Stimulated activated CD4-positive, alpha-beta T cell treated with anti-CD3 and anti-CD28 coated beads, Interleukin-2, amount 100 ng/mL, for 4 hours (primary cell): Measurements from ENCODE around the gene DCD.
"Not testable (repeated sequence)": the region's sequence is repeated elsewhere in the genome, so short reads cannot be mapped to it uniquely, and the experiment has no call there.

Experiments
- DNase-seq: peaks from one replicate; pipeline ENCODE4 v3.0.0-alpha.2; 2020; ENCODE audit warnings: low read depth

DCD gene

GRCh38 chr12:54648265-54648664 lies at the start of gene DCD:
DCD (minus strand) TSS chr12:54648365; CDS start chr12:54648303, 62 bp downstream.
- no peak for DNase-seq

GRCh38 chr12:54697851-54698250 lies 49.7 kb upstream of the DCD start:
- no peak for DNase-seq

GRCh38 chr12:54692353-54692752 lies 44.2 kb upstream of the DCD start:
- DNase-seq, result no peak

GRCh38 chr12:54689984-54690383 lies 41.8 kb upstream of the DCD start:
- DNase-seq, result no peak

GRCh38 chr12:54689034-54689372 lies 40.8 kb upstream of the DCD start:
- no peak for DNase-seq

- DNase-seq, result no peak
These were observed 40.3 kb upstream of the DCD start for GRCh38 chr12:54688309-54689033.

GRCh38 chr12:54684636-54685630 lies 36.8 kb upstream of the DCD start:
- no peak for DNase-seq

GRCh38 chr12:54683398-54683797 lies 35.2 kb upstream of the DCD start:
- DNase-seq, result no peak

GRCh38 chr12:54682674-54683073 lies 34.5 kb upstream of the DCD start:
- DNase-seq, result no peak

GRCh38 chr12:54680374-54680773 lies 32.2 kb upstream of the DCD start:
- DNase-seq, result no peak

- DNase-seq, result no peak
These were observed 30.0 kb upstream of the DCD start for GRCh38 chr12:54678131-54678530.

- no peak for DNase-seq
These were observed 19.8 kb upstream of the DCD start for GRCh38 chr12:54667945-54668344.

GRCh38 chr12:54666008-54666407 lies 17.8 kb upstream of the DCD start:
- no peak for DNase-seq

- DNase-seq, result not testable (repeated sequence)
These were observed 17.0 kb upstream of the DCD start for GRCh38 chr12:54665022-54665635.

GRCh38 chr12:54663603-54664002 lies 15.4 kb upstream of the DCD start:
- DNase-seq, result no peak

GRCh38 chr12:54662026-54662425 lies 13.9 kb upstream of the DCD start:
- DNase-seq, result no peak

- no peak for DNase-seq
These were observed 12.9 kb upstream of the DCD start for GRCh38 chr12:54661048-54661447.

- no peak for DNase-seq
These were observed 12.3 kb upstream of the DCD start for GRCh38 chr12:54660320-54660962.

GRCh38 chr12:54658306-54659264 lies 10.4 kb upstream of the DCD start:
- peak; percentile 6 for DNase-seq

GRCh38 chr12:54657105-54657607 lies 9.0 kb upstream of the DCD start:
- DNase-seq, result no peak

GRCh38 chr12:54654926-54655325 lies 6.8 kb upstream of the DCD start:
- DNase-seq, result no peak
